K562 (cell line): Measurements from ENCODE around the gene ZSWIM1. TPM values are rescaled to one million over a fixed set of nuclear protein-coding genes. Genes with fewer than 3 reads are reported as not detected.

Experiments used
- ARID2 ChIP-seq: fragments of 450-650 bp; IDR thresholded peaks from 2 replicates; pipeline ENCODE4 v1.6.1; 2017; ENCODE audit warnings: antibody characterized with exemption, mild to moderate bottlenecking
- CAMTA2 ChIP-seq: fragments of 250-450 bp; sonication (Bioruptor Pico); conservative IDR thresholded peaks from 2 replicates; pipeline ENCODE4 v1.5.1; 2022
- DACH1 ChIP-seq: fragments of 450-650 bp; IDR thresholded peaks from 2 replicates; pipeline ENCODE4 v1.6.1; 2018; ENCODE audit not compliant: partially characterized antibody
- DPF2 ChIP-seq: fragments of 450-650 bp; IDR thresholded peaks from 2 replicates; pipeline ENCODE4 v1.6.1; 2016
- EHMT2 ChIP-seq: fragments of 450-650 bp; IDR thresholded peaks from 2 replicates; pipeline ENCODE4 v1.6.1; 2018; ENCODE audit warnings: antibody characterized with exemption
- ELK1 ChIP-seq: sonication (generic); formaldehyde crosslinking; IDR thresholded peaks from 2 replicates; pipeline ENCODE4 v1.8.1; 2022; ENCODE audit warnings: missing genetic modification reagents
- ESRRA ChIP-seq: fragments of 450-650 bp; IDR thresholded peaks from 2 replicates; pipeline ENCODE4 v1.6.1; 2014; ENCODE audit warnings: low read depth, mild to moderate bottlenecking, moderate library complexity, borderline replicate concordance
- JUNB ChIP-seq: fragments of 450-650 bp; formaldehyde crosslinking; conservative IDR thresholded peaks from 2 replicates; pipeline ENCODE4 v1.4.0; 2020; ENCODE audit warnings: mild to moderate bottlenecking
- MAFF ChIP-seq: IDR thresholded peaks from 2 replicates; pipeline ENCODE4 v1.6.1; 2012; ENCODE audit warnings: low read length, improper control_type of control experiment
- MCM5 ChIP-seq: fragments of 450-650 bp; IDR thresholded peaks from 2 replicates; pipeline ENCODE4 v1.6.1; 2016; ENCODE audit warnings: low read depth
- NBN ChIP-seq: fragments of 450-650 bp; IDR thresholded peaks from 2 replicates; pipeline ENCODE4 v1.6.1; 2016; ENCODE audit warnings: low read depth, mild to moderate bottlenecking
- NCOA1 ChIP-seq: fragments of 450-650 bp; IDR thresholded peaks from 2 replicates; pipeline ENCODE4 v1.6.1; 2016; ENCODE audit warnings: low read depth
- NFIX ChIP-seq: fragments of 250-450 bp; sonication (Bioruptor Pico); IDR thresholded peaks from 2 replicates; pipeline ENCODE4 v1.4.0; 2020; ENCODE audit warnings: low read depth, mild to moderate bottlenecking, moderate library complexity
- PHB2 ChIP-seq: fragments of 450-650 bp; IDR thresholded peaks from 2 replicates; pipeline ENCODE4 v1.6.1; 2017; ENCODE audit warnings: low read depth
- PML ChIP-seq: IDR thresholded peaks from 2 replicates; pipeline ENCODE4 v1.6.1; 2012; ENCODE audit warnings: low read length, inconsistent platforms
- SMC3 ChIP-seq: conservative IDR thresholded peaks from 2 replicates; pipeline ENCODE4 v1.6.1; 2011; ENCODE audit warnings: low read depth, low read length, improper control_type of control experiment; ENCODE audit not compliant: insufficient read depth
- SPI1 ChIP-seq: IDR thresholded peaks from 2 replicates; pipeline ENCODE4 v1.6.1; 2011; ENCODE audit warnings: low read depth, low read length, control low read depth, borderline replicate concordance
- TAF9B ChIP-seq: fragments of 450-650 bp; IDR thresholded peaks from 2 replicates; pipeline ENCODE4 v1.6.1; 2018; ENCODE audit warnings: mild to moderate bottlenecking; ENCODE audit not compliant: partially characterized antibody
- ZNF507 ChIP-seq: conservative IDR thresholded peaks from 2 replicates; pipeline ENCODE4 v1.6.1; 2017; ENCODE audit warnings: missing genetic modification characterization, missing compliant biosample characterization
- polyA plus RNA-seq, 8 experiments: library from polyadenylated mRNA; depleted of rRNA in 4 of 8; stranded (reverse) in 5 of 8; unstranded in 3 of 8; fragments of >200 nt; fragmentation: Nextera tagmentation in 2 of 8; fragmentation: Illumina TruSeq in 1 of 8; extraction: Ambion mirVana in 2 of 8; extraction: Trizol in 1 of 8; gene quantifications; 2 replicates each; pipeline versions ENCODE4 v1.2.1 to v1.2.3, GENCODE V29; 2011 to 2014; ENCODE audit warnings: inconsistent platforms in 1 of 8, missing spikeins in 1 of 8
- total RNA-seq, 7 experiments: library from RNA; depleted of rRNA in 6 of 7; stranded (reverse); fragments of >200 nt in 6 of 7; fragmentation: Illumina TruSeq in 2 of 7; extraction: Trizol in 2 of 7; gene quantifications; 2 replicates each; pipeline versions ENCODE4 v1.2.1 to v1.2.3, GENCODE V29; 2011 to 2021; ENCODE audit warnings: low replicate concordance in 1 of 7
- TF ChIP-seq, protein P1 (sequence below): fragments of 450-650 bp; conservative IDR thresholded peaks from 2 replicates; pipeline ENCODE4 v1.6.1; 2016; ENCODE audit warnings: missing genetic modification characterization, low read depth, mild to moderate bottlenecking, control low read depth, missing compliant biosample characterization
- TF ChIP-seq, protein P2 (sequence below): IDR thresholded peaks from 3 replicates; pipeline ENCODE4 v1.6.1; 2011; ENCODE audit warnings: borderline replicate concordance, mild to moderate bottlenecking, moderate library complexity; ENCODE audit not compliant: insufficient read length; ENCODE audit errors: extremely low read depth
- TF ChIP-seq, protein P3 (sequence below): sonication (generic); formaldehyde crosslinking; IDR thresholded peaks from 2 replicates; pipeline ENCODE4 v1.5.0; 2020; ENCODE audit warnings: missing genetic modification reagents
- TF ChIP-seq, protein P4 (sequence below), 2 experiments: fragments of 450-650 bp in 1 of 2; sonication (generic) in 1 of 2; formaldehyde crosslinking; conservative IDR thresholded peaks; 2 replicates each; pipeline versions ENCODE4 v1.4.0 to v1.8.1; 2020 to 2022; ENCODE audit warnings: mild to moderate bottlenecking in 1 of 2, missing genetic modification reagents in 1 of 2

Gene ZSWIM1
- total and polyA plus RNA-seq, 9 of the 15 experiments (the other 6 are each of a cell fraction or from before 2014, with no cell fraction given): 2.5 to 15.6 (median 9.5) TPM

GRCh38 chr20:45909817-45910669 is 29.0 kb downstream of the ZSWIM1 start (continued):
- TF ChIP-seq, protein P1, sequence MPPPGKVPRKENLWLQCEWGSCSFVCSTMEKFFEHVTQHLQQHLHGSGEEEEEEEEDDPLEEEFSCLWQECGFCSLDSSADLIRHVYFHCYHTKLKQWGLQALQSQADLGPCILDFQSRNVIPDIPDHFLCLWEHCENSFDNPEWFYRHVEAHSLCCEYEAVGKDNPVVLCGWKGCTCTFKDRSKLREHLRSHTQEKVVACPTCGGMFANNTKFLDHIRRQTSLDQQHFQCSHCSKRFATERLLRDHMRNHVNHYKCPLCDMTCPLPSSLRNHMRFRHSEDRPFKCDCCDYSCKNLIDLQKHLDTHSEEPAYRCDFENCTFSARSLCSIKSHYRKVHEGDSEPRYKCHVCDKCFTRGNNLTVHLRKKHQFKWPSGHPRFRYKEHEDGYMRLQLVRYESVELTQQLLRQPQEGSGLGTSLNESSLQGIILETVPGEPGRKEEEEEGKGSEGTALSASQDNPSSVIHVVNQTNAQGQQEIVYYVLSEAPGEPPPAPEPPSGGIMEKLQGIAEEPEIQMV (tag): no peak
- TF ChIP-seq ZNF507 (tag): no peak
- no peak for TF ChIP-seq SMC3
- no peak for TF ChIP-seq NCOA1
- TF ChIP-seq NFIX (CRISPR knock-in tag): no peak
- TF ChIP-seq, protein P2, sequence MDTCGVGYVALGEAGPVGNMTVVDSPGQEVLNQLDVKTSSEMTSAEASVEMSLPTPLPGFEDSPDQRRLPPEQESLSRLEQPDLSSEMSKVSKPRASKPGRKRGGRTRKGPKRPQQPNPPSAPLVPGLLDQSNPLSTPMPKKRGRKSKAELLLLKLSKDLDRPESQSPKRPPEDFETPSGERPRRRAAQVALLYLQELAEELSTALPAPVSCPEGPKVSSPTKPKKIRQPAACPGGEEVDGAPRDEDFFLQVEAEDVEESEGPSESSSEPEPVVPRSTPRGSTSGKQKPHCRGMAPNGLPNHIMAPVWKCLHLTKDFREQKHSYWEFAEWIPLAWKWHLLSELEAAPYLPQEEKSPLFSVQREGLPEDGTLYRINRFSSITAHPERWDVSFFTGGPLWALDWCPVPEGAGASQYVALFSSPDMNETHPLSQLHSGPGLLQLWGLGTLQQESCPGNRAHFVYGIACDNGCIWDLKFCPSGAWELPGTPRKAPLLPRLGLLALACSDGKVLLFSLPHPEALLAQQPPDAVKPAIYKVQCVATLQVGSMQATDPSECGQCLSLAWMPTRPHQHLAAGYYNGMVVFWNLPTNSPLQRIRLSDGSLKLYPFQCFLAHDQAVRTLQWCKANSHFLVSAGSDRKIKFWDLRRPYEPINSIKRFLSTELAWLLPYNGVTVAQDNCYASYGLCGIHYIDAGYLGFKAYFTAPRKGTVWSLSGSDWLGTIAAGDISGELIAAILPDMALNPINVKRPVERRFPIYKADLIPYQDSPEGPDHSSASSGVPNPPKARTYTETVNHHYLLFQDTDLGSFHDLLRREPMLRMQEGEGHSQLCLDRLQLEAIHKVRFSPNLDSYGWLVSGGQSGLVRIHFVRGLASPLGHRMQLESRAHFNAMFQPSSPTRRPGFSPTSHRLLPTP: no peak
- TF ChIP-seq MCM5: no peak
- TF ChIP-seq DPF2: no peak; the same call in 1 of the 2 replicates
- TF ChIP-seq, protein P3, sequence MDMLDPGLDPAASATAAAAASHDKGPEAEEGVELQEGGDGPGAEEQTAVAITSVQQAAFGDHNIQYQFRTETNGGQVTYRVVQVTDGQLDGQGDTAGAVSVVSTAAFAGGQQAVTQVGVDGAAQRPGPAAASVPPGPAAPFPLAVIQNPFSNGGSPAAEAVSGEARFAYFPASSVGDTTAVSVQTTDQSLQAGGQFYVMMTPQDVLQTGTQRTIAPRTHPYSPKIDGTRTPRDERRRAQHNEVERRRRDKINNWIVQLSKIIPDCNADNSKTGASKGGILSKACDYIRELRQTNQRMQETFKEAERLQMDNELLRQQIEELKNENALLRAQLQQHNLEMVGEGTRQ (CRISPR knock-in tag): no peak
- TF ChIP-seq CAMTA2 (CRISPR knock-in tag): no peak
- TF ChIP-seq MAFF: no peak
- TF ChIP-seq DACH1: no peak
- TF ChIP-seq PHB2: no peak
- no peak for TF ChIP-seq TAF9B
- TF ChIP-seq ARID2: no peak; the same call in 1 of the 2 replicates
- no peak for TF ChIP-seq JUNB (CRISPR knock-in tag)
- no peak for TF ChIP-seq ELK1
- TF ChIP-seq SPI1: no peak
- peak; percentile 95 for TF ChIP-seq ESRRA
- TF ChIP-seq, protein P4, sequence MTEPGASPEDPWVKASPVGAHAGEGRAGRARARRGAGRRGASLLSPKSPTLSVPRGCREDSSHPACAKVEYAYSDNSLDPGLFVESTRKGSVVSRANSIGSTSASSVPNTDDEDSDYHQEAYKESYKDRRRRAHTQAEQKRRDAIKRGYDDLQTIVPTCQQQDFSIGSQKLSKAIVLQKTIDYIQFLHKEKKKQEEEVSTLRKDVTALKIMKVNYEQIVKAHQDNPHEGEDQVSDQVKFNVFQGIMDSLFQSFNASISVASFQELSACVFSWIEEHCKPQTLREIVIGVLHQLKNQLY (CRISPR knock-in tag; conservative IDR thresholded peaks at IDR 0.05): no peak
- TF ChIP-seq EHMT2: 0 out of 2 replicates have a peak, but pooled peaks have one; percentile 26
- no peak; the same call in 1 of the 2 replicates for TF ChIP-seq PML
- no peak for TF ChIP-seq NBN
